ENCODE results near the gene ARHGEF17.
A peak's percentile ranks its signal among the peaks of the same experiment; 100 is the strongest.

The ARHGEF17 gene

DNA sequence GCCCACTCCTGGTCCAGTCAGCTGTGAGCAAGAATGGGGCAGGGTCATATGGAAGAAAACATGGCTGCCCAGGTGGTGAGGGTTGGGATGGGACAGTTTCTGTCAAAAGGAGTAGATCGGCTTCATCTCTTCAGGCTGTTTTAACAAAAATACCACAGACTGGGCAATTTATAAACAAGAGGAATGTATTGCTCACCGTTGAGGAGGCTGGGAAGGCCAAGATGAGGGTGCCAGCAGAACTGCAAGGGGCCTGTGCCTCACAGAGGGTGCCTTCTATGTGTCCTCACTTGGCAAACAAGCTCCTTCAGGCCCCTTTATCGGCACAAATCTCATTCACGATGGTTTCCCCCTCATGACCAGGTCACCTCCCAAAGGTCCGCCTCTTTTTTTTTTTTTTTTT, 50.0 kb downstream of the ARHGEF17 start:
- no peak for DNase-seq

DNA sequence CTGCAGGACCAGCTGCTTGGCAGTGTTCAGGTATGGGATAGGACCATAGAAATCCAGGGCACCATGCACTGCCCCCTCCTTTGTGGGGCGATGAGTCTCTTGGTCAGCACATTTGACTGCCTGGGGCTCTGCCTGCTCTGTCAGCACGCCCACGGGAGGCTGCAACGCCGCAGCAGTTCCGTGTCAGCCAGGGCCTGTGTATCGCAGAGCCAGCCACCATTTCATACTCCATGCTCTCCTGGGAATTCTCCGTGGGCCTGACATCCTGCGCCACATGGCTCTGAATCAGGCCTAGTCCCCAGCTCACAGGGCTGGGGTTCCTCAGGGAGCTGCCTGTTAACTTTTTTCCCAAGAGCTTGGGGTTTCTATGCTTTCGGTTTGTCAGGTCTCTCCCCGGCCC, 51.3 kb downstream of the ARHGEF17 start:
- DNase-seq = peak; percentile 21 to 55

DNA sequence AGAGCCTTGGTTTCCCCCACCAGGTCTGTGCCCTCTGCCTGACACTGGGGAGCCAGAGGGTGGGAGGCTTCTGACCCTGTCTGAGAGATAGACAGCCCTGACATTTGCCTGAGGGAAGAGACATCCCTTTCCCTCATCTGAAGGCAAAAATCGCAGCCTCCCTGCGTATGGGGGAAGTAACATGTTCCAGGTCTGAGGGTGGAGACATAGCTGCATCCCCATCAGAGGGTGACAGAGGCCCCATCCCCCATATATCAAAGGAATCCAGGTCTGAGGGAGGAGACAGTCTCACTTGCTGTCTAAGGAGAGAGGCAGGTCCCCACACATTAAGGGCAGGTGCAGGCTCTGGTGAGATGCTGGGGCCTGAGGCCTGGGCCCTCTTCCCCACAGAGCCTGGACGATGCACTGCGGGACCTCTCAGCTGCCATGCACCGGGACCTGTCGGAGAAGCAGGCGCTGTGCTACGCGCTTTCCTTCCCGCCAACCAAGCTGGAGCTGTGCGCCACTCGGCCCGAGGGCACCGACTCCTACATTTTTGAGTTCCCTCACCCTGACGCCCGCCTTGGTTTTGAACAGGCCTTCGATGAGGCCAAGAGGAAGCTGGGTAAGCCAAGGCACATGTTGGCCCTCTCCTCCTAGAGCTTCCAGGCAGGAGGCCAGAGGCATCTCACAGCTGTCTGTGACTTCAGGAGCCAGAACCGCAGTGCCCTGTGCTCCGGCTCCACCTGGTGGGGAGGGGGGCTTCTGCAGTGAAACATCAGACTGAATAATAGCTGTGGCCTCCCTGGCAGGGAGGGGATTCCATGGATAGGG, 52.1 kb downstream of the ARHGEF17 start:
- DNase-seq = no peak

DNA sequence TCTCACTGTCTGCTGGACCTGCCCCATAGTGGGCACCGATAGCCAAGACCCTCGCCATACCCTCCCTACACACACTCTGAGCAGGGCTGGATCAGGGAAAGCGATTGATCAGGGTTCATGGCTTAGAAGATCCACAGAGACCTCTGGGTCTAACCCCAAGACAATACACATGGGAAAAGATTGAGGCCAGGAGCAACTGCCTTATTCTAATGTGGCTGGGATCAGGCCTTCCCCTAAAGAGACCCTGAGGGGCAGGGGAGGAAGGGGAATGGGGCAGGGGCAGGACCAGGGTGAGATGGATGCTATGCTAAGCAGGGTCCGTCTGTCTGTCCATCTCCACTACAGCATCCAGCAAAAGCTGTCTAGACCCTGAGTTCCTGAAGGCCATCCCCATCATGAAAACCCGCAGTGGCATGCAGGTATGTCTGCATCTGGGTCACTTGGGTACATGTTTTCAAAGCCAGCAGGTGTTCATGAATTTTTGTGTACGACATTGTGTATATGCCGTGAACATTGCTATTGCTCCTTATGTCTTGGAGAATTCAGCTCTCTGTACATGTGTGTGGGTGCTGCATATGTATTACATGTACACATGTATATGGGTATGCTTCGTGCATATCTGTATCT, 52.8 kb downstream of the ARHGEF17 start:
- DNase-seq = no peak

DNA sequence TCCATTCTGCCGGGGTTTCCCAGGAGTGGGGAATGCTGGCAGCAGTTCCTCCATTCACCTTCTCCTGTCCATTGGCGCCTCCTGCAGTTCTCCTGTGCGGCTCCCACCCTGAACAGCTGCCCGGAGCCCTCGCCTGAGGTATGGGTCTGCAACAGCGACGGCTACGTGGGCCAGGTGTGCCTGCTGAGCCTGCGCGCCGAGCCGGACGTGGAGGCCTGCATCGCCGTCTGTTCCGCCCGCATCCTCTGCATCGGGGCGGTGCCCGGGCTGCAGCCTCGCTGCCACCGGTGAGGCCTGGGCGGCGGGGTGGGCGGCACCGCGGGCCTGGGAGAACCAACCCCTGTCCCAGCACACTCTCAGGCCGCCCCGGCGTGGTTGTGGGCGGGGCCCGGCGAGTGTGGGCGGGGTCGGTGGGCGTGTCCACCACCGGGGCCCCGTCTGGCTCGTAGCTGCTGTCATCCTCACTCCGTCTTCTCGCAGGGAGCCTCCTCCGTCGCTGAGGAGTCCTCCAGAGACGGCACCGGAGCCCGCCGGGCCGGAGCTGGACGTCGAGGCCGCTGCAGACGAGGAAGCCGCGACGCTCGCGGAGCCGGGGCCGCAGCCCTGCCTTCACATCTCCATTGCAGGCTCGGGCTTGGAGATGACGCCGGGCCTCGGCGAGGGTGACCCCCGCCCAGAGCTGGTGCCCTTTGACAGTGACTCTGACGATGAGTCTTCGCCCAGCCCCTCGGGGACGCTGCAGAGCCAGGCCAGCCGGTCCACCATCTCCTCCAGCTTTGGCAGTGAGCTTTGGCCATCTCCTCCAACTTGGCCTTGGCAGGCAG, 54.1 kb downstream of the ARHGEF17 start:
- no peak for DNase-seq

DNA sequence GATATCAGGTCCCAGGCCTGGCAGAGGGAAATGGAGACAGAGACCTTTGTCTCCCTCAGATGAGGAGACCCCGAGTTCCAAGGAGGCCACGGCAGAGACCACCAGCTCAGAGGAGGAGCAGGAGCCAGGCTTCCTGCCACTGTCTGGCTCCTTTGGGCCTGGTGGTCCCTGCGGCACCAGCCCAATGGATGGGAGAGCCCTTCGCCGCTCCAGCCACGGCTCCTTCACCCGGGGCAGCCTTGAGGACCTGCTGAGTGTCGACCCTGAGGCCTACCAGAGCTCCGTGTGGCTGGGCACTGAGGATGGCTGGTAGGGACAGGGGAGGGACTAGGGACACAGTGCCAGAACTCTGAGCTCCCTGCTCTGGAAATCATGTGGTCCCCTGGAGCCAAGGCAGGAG, 55.1 kb downstream of the ARHGEF17 start:
- no peak for DNase-seq

DNA sequence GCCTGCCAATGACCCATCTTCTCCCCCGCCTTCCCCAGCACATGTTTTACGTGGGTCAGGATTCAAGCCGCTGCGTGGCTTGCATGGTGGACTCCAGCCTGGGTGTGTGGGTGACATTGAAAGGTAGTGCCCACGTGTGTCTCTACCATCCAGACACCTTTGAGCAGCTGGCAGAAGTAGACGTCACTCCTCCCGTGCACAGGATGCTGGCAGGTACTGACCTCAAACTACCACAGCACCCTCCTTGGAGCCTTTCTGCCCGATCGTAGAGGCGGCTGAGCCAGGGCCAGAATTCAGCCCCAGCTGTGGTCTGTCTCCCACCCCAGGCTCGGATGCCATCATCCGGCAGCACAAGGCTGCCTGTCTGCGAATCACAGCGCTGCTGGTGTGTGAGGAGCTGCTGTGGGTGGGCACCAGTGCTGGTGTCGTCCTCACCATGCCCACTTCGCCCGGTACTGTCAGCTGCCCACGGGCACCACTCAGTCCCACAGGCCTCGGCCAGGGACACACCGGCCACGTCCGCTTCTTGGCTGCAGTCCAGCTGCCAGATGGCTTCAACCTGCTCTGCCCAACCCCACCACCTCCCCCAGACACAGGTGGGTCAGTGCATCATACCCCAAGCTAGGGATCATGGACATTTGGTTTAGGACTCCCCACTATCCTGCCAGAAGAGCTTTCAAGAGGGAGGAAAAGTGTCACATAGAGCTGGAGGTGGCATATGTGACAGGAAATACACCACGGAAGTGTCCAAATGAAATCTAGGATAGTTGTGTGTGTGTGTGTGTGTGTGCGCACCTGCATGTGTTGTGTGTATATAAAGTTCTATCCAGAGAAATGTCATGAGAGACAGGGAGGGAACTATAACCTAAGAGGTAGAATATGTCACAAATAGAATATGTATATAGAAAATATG, 57.5 kb downstream of the ARHGEF17 start:
- no peak for DNase-seq

DNA sequence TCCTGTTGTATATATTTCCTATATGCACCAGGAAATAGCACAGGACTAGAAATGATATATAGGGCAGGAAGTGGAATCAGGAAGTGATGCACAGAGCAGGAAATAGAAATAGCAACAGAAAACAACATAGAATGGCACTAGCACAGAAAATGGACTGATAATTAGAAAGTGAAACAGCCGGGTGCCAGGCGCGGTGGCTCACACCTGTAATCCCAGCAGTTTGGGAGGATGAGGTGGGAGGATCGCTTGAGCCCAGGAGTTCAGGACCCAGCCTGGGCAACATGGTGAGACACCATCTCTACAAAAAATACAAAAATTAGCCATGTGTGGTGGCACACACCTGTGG, 58.2 kb downstream of the ARHGEF17 start:
- DNase-seq = no peak

DNA sequence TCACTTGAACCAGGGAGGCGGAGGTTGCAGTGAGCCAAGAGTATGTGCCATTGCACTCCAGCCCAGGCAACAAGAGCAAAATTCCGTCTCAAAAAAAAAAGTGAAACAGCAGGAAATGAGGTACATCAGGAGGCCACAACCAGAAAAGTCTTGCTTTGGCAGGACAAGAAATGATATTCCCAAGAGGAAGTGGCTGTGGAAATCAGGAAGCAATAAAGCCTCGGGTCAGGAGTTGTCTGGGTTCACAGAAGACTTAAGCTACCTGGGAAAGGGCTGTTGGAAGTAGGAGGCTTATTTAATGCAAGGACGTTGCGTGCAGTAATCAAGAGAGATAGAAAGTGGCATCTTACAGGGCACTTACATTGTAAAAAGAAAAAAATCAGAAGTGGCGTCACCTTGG, 58.9 kb downstream of the ARHGEF17 start:
- no peak for DNase-seq

DNA sequence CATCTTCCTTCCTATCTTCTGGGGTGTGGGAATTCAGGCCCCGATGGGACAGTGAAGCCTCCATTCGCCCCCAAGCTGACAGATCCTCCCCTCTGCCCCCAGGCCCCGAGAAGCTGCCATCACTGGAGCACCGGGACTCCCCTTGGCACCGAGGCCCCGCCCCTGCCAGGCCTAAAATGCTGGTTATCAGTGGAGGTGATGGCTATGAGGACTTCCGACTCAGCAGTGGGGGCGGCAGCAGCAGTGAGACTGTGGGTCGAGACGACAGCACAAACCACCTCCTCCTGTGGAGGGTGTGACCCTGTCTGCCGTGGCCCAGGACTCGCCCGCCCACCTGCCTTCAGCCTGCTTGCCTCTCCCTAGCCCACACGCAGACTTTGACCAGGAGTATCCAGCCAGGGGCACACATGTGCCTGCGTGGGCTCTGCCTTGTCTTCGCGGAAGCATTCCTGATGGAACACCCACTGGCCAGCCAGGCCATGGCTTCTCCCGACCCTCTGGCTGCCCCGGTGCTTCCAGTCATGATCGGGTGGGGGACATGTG, 59.5 kb downstream of the ARHGEF17 start:
- DNase-seq = no peak

DNA sequence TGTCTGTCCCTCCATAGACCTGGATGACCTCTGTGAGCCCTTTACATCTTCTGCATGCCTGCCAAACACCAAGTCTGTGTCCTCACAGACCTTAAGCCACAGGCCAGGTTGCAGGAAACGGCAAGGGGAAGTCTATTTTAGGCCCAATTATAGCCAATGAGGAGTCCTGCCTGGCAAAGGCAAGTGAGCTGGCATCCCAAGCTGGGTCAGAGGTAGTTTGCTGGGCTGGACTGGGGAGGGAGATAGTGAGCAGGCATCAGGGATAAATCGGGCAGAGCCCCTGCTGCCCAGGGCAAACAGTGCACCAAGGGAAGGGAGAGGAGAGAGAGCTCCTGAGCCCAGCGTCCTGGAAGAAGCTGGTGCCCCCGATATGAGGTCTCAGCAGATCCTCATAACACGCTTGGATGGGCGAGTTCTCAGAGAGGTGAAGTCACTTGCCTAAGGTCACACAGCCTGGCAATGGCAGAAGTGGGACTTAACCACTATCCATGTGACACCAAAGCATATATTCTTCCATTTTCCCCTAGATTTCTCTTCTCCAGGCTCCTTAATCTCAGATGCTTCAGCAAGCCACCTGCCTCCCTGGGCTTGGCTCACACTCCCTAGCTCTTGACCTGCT, 64.4 kb downstream of the ARHGEF17 start:
- peak in 1 of 2 donors; percentile 24 for DNase-seq

DNA sequence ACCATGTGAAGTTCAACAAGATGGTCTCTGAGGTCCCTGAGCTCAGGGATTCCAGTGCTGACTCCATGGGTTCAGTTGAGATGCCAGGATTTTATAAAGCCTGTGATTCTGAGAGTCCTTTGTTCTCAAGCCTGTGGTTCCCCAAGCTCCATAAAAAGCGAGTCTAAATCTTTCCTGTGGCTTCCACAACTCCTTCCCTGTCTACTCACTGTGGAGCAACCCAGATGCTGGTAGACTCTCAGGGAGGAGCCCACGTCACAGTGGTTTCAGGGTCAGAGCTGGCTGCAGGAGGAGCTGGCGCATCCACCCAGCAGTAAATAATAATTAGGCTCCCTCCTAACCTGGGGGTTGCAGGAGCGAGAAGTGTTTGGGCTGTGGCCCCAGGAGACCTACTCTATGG, 66.1 kb downstream of the ARHGEF17 start:
- no peak for DNase-seq

DNA sequence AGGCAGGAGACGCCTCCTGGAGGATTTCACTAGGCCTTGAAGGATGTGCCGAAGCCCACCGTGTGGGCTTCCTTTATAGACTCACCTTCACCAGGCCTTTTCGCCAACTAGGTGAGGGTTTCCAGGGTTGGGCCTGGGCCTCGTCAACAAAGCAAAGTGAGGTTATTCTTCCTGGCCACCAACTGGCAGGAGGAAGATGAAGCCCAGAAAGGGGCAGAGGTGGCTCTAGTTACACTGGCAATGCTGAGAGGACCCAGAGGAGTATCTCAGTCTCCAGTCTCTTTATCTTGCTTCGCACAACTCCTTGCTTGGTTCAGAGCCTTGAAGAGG, 67.7 kb downstream of the ARHGEF17 start:
- no peak for DNase-seq

DNA sequence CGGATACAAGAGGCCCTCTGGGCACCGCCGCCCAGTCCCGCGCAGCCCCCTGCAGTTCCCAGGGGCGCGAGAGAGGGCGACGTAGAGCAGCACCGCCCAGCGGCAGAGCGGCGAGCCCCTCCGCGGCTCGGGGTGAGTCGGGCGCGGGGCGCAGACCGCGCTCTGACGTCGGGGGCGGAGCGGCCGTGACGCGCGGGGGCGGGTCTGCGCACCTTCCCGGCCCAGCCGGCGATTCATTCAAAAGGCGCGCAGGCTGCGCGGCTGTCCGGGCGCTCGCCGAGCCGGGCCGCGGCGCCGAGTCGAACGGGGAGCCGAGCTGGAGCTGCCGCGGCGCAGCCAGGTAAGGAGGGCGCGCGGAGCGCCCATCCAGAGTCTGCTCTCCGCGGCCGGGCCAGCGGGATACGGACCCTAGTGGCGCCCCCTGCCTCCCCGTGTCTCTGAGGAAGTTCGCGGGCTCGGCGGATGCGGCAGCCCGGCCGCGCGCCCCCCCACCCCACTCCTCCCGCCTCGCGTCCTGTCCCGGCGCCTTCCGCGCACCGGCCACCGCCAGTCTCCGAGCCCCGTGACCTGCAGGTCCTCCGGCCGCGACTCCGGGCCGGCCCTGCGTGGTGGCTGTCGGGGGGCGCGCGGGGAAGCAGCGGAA, 68.2 kb downstream of the ARHGEF17 start, which contains the start of gene RELT:
TSS of gene RELT (plus strand) at position 240 of the 643 bp plus-strand sequence. CDS start 12,738 bp downstream, outside the sequence.
- peak; percentile 94 to 96 for DNase-seq

DNA sequence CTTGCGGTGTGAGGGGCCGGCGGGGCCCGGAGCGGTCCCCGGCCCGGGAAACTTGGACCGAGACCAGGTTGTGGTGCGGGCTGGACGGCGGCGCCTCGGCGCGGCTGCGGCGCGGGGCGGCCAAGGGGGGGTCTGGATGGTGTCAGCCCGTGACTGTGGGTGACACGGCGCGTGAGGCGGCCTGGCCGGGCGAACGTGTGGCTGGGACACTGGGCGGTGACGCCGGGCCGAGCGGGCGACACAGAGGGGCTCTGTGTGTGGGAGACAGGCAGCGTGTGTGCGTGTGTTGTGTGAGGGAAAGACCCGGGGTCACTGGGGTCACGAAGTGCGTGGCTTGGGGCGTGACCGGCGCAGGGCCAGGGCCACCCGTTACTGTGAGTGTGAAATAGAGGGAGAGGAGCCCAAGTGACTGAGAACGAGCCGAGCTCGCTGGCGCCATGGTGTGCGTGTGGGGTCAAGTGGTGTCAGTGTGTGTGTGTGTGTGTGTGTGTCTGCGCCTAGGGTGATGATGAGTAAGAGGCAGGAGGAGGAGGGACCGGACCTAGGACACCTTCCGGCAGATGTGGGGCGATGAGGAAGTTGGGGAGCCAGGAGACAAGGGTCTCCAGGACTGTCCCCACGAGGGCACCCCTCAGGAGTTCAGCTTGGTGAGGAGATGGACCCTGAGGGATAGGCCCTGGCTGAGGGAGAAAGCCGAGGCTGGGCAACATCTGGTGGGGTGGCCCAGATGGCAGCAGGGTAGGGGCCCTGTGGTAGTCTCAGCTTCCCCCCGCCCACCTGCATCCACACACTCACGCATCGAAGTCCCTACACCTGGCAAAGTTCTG, 68.9 kb downstream of the ARHGEF17 start:
- DNase-seq = peak; percentile 75 to 86

DNA sequence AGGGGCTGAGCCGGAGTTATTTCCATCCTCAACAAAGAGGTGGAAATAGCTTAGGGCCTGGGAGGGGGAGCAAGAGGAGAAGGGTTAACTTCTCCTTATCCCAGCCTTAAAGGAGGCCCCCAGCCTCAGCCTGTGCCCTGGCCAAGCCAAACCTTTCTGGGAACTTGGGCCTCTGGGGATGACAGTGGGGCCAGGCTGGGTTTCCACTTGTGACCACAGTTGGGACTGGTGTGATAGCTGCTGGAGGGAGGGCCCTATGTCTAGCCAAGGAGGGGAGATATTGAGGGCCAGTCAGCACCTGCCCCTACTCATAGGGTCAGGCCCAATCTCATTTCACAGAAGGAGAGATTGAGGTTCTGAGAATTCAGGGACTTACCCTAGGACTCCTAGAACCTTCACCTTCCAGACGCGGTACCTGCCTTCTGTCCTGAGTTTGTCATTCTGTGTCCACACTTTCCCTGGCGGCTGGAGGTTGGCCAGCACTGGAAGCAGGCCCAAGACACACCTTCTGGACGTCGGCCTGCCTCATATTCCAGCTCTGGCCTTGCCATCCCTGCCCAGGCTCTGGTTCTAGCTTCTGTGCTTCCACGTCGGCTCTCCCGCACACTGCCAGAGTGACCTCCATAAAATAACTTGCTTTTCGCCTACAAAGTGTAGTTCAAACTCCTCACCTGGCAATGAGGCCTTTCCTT, 71.3 kb downstream of the ARHGEF17 start:
- no peak for DNase-seq

DNA sequence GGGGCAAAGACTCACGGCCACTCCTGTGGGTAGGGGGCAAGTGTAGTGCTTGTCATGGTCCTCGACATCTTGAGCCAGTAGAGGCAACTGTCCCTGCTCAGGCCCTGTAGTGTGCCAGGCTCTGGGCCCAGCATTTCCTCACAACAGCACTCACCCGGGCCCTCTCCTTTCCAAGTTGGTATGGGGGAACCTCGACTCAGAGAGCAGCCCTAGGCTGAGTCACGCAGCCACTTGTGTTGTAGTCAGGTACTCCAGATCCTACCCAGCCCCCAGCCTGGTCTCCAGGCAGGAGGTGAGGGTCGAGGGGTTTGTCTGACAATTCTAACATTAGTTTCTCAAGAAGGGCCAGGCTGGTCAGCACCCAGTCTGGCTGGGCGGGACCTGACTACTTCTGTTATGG, 72.3 kb downstream of the ARHGEF17 start:
- peak in 1 of 2 donors; percentile 43 for DNase-seq

DNA sequence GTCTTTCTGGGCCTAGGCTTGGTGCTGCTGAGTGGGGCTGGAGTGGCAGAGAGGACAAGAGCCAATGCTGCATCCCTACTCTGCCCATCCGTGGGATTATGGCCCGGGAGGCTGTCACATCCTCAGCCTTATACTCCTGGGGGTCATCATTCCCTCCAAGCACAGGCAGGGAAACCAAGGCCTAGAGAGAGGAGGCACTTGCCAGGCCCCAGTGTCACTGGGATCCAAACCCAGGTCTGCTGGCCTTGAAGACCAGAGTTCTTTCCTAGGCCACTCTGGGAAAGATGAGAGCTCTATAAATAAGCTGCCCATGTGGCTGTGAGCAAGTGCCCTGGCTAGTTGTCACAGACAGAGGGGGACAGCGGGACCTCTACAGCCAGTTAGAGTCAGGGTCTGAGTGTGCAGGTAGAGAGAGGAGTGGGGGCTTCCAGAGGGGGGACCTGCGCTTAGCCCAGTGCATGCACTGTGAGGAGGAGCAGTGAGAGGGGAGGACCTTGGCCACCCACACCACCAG, 72.9 kb downstream of the ARHGEF17 start:
- no peak for DNase-seq

DNA sequence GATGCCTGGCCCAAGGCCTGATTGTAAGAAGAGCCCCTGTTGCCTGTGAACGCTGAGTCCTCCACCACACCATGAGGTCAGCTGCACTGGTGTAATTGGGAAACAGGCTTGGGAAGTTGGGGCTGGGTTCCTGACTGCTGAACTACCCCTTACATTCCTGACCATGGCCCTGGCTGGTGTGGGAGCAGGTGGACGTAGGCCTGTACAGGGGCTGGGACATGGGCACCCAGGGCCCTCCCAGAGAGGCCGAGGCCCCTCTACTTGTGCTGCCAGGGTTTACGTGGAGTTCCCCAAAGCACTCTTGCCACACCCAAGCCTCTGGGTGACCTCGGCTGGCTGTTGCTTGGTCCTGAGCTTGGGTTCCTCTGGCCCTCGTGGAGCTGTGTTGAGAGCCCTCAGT, 73.5 kb downstream of the ARHGEF17 start:
- DNase-seq = peak; percentile 62 to 70

Measured in inflammatory macrophage (primary cell).